Left lung (tissue), 10 donors: ENCODE data around the gene DAGLA. TPM values are rescaled to one million over a fixed set of nuclear protein-coding genes. Genes with fewer than 3 reads are reported as not detected.

ENCODE experiments used
- ATAC-seq: fragments of 200-7000 bp; cut with Tn5 transposase; one replicate; pipeline ENCODE4 v1.9.1; 2020; ENCODE audit warnings: moderate library complexity
- DNase-seq, 4 donors: peaks; one replicate each; pipeline ENCODE4 v3.0.0-alpha.2; 2013 to 2020
- H3K27ac ChIP-seq, 2 donors: fragments of 200-600 bp; sonication (generic) in 1 of 2; one replicate each; pipeline versions ENCODE4 v1.5.0 to v1.8.0; 2020 to 2021
- H3K27me3 ChIP-seq, 2 donors: fragments of 200-600 bp; sonication (generic) in 1 of 2; one replicate each; pipeline versions ENCODE4 v1.5.0 to v1.8.0; 2020 to 2021
- H3K36me3 ChIP-seq, 2 donors: fragments of 200-600 bp; sonication (generic) in 1 of 2; one replicate each; pipeline versions ENCODE4 v1.5.0 to v1.8.0; 2020 to 2021
- H3K4me1 ChIP-seq, 2 donors: fragments of 200-600 bp; one replicate each; pipeline ENCODE4 v1.8.0; 2021
- H3K4me3 ChIP-seq, 2 donors: fragments of 200-600 bp; sonication (generic) in 1 of 2; one replicate each; pipeline versions ENCODE4 v1.5.0 to v1.8.0; 2020 to 2021; ENCODE audit warnings: mild to moderate bottlenecking in 1 of 2
- H3K9me3 ChIP-seq, 2 donors: fragments of 200-600 bp; sonication (generic) in 1 of 2; one replicate each; pipeline versions ENCODE4 v1.5.0 to v1.8.0; 2020 to 2021
- intact Hi-C, 2 donors: fragments of 100-400 bp; cut with DNase I; formaldehyde crosslinking; loops; one replicate each; pipeline versions ENCODE4 v1.11.2 to v1.14.2; 2022
- polyA plus RNA-seq, 6 donors: library from polyadenylated mRNA; unstranded; fragments of 120-200 nt; gene quantifications; one replicate each; pipeline ENCODE4 v1.2.1, GENCODE V29; 2013; ENCODE audit not compliant: insufficient read length in 6 of 6
- total RNA-seq, 2 donors: library from RNA; stranded (reverse); fragmentation: NEBNext Ultra II Directional; extraction: Animal tissue kit (Norgen Biotek cat#: 25700); gene quantifications; one replicate each; pipeline ENCODE4 v1.2.1, GENCODE V29; 2021
- TF ChIP-seq, protein P1 (sequence below), 2 donors: fragments of 200-600 bp; sonication (generic) in 1 of 2; IDR thresholded peaks; one replicate each; pipeline versions ENCODE4 v1.5.0 to v1.8.0; 2021; ENCODE audit warnings: antibody characterized with exemption in 2 of 2
- donor health status: DM: no; HTN: yes; CAD: no.
- donor health status: DM: no; HTN: no; CAD: no.

The DAGLA gene
- total and polyA plus RNA-seq, 8 donors: 2.2 to 4.3 (median 3.8) TPM

- DNase-seq (no peak), ATAC-seq (no peak)
- Histone ChIP-seq H3K4me3 (no peak overlapping the region), H3K9me3 (no peaks in the 10 kb centered on the region), H3K4me1 (peaks cover 0 to 8% of the 10 kb centered on the region in 2 donors), H3K27me3 (peaks cover 0 to 15% of the 10 kb centered on the region in 2 donors), H3K36me3 (peaks cover 0 to 8% of the 10 kb centered on the region in 2 donors), H3K27ac (no peak overlapping the region)
- intact Hi-C loops: no loop called here
- TF ChIP-seq, protein P1, sequence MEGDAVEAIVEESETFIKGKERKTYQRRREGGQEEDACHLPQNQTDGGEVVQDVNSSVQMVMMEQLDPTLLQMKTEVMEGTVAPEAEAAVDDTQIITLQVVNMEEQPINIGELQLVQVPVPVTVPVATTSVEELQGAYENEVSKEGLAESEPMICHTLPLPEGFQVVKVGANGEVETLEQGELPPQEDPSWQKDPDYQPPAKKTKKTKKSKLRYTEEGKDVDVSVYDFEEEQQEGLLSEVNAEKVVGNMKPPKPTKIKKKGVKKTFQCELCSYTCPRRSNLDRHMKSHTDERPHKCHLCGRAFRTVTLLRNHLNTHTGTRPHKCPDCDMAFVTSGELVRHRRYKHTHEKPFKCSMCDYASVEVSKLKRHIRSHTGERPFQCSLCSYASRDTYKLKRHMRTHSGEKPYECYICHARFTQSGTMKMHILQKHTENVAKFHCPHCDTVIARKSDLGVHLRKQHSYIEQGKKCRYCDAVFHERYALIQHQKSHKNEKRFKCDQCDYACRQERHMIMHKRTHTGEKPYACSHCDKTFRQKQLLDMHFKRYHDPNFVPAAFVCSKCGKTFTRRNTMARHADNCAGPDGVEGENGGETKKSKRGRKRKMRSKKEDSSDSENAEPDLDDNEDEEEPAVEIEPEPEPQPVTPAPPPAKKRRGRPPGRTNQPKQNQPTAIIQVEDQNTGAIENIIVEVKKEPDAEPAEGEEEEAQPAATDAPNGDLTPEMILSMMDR (IDR thresholded peaks at IDR 0.05): no peak
Measured at GRCh38 chr11:61779666-61780525, 99.7 kb downstream of the DAGLA start.

DNA sequence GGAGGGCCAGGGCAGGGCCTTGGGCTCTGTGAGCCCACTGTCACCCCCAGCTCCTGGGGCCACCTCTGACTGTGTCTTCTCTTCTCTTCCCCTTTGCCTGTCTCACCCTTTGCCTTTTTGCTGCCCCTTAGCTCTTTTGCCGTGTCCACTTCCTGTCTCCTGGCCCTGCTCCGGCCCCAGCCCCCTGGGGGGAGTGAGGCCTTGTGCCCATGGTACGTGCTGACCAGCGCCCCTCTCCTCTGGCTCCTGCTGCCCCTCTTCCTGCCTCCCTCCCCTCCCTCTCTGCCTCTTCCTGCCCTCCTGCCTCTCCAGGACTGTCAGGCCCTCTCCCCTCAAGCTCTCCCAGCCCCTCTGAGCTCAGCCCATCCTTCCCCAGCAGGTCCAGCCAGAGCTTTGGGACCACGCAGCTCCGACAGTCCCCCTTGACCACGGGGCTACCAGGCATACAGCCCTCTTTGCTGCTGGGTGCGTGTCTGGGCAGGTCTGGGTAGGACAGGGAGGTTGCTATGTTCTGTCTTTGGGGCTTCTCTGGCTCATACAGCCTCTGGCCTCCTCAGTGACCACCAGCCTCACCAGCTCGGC, 100.5 kb downstream of the DAGLA start:
- ATAC-seq (no peak), DNase-seq (no peak)
- Histone ChIP-seq H3K4me3 (no peak overlapping the region), H3K36me3 (peaks cover 0 to 16% of the 10 kb centered on the region in 2 donors), H3K4me1 (peaks cover 0 to 8% of the 10 kb centered on the region in 2 donors), H3K27me3 (peaks cover 0 to 15% of the 10 kb centered on the region in 2 donors), H3K27ac (no peak overlapping the region), H3K9me3 (no peaks in the 10 kb centered on the region)
- TF ChIP-seq, protein P1 (IDR thresholded peaks at IDR 0.05): no peak
- intact Hi-C loops: no loop called here

DNA sequence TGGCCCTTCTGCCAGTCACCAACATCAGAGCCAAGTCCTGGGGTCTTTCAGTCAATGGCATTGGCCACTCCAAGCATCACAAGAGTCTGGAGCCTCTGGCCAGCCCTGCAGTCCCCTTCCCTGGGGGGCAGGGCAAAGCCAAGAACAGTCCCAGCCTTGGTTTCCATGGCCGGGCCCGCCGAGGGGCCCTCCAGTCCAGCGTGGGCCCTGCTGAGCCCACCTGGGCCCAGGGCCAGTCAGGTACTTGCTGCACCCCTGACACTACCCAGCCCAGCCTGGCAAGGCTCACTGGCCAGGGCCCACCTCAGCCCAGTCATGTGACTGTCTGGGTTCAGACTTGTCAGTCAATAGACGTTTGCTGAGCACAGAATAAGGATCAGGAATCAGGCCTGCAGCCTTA, 101.4 kb downstream of the DAGLA start:
- Histone ChIP-seq H3K4me1 (peaks cover 0 to 6% of the 10 kb centered on the region in 2 donors), H3K4me3 (no peak overlapping the region), H3K36me3 (peaks cover 0 to 25% of the 10 kb centered on the region in 2 donors), H3K27ac (no peak overlapping the region), H3K27me3 (peaks cover 0 to 14% of the 10 kb centered on the region in 2 donors), H3K9me3 (no peaks in the 10 kb centered on the region)
- ATAC-seq: no peak
- DNase-seq: no peak
- intact Hi-C loops: no loop called here
- TF ChIP-seq, protein P1 (IDR thresholded peaks at IDR 0.05): no peak

DNA sequence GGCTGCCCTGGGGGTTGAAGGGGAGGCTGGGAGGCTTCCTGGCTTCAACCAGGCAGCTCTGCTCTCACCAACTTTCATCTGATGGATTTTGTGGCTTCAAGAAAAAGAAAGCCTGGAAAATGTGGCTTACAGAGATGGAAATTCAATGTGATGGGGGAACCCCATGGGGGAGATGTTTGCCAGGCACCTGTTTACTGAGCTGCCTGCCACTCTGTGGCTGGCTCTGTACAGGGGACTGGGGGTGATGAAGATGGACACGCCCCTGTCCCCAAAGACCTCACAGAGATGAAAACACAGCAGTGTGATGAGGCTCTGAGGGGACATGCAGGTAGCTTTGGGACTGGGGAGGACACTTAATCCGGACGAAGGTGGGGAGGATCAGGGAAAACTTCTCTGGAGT, 102.1 kb downstream of the DAGLA start:
- intact Hi-C loops: no loop called here
- no peak for ATAC-seq
- no peak overlapping the region for H3K27ac ChIP-seq
- peaks cover 0 to 32% of the 10 kb centered on the region in 2 donors for H3K36me3 ChIP-seq
- TF ChIP-seq, protein P1 (IDR thresholded peaks at IDR 0.05): no peak
- no peaks in the 10 kb centered on the region for H3K4me1 ChIP-seq
- H3K27me3 ChIP-seq: peaks cover 0 to 7% of the 10 kb centered on the region in 2 donors
- no peak for DNase-seq
- no peak overlapping the region for H3K4me3 ChIP-seq
- H3K9me3 ChIP-seq: no peaks in the 10 kb centered on the region

- TF ChIP-seq, protein P1 (IDR thresholded peaks at IDR 0.05): no peak
- no peak for ATAC-seq
- Histone ChIP-seq H3K4me1 (no peaks in the 10 kb centered on the region), H3K27me3 (peaks cover 0 to 2% of the 10 kb centered on the region in 2 donors), H3K27ac (no peak overlapping the region), H3K36me3 (peaks cover 0 to 38% of the 10 kb centered on the region in 2 donors), H3K4me3 (no peak overlapping the region), H3K9me3 (no peaks in the 10 kb centered on the region)
- intact Hi-C loops: no loop called here
- DNase-seq: no peak
Measured at GRCh38 chr11:61782841-61783240, 102.7 kb downstream of the DAGLA start.
